Chondrocyte (in vitro differentiated cells): ENCODE measurements around the gene THRB. TPM values are rescaled to one million over a fixed set of nuclear protein-coding genes. Genes with fewer than 3 reads are reported as not detected.
A peak's percentile ranks its signal among the peaks of the same experiment; 100 is the strongest.

Source experiments
- DNase-seq: peaks from one replicate; pipeline ENCODE4 v3.0.0; 2021; ENCODE audit warnings: mixed read lengths, low spot score
- H3K27ac Mint-ChIP-seq: one replicate; pipeline ENCODE4 v1.8.0; 2021; ENCODE audit warnings: mild to moderate bottlenecking, moderate library complexity, mixed read lengths; ENCODE audit not compliant: unreplicated experiment
- H3K27me3 Mint-ChIP-seq: 2 replicates; pipeline ENCODE4 v1.8.0; 2021; ENCODE audit warnings: low read depth, mixed read lengths
- H3K36me3 Mint-ChIP-seq: 2 replicates; pipeline ENCODE4 v1.8.0; 2021; ENCODE audit warnings: low read depth, mixed read lengths
- H3K4me1 Mint-ChIP-seq: 2 replicates; pipeline ENCODE4 v1.8.0; 2021; ENCODE audit warnings: low read depth, mild to moderate bottlenecking, mixed read lengths
- H3K4me3 Mint-ChIP-seq: one replicate; pipeline ENCODE4 v1.8.0; 2021; ENCODE audit warnings: mild to moderate bottlenecking, moderate library complexity, mixed read lengths; ENCODE audit not compliant: unreplicated experiment
- H3K9me3 Mint-ChIP-seq: 2 replicates; pipeline ENCODE4 v1.8.0; 2021; ENCODE audit warnings: low read depth, mixed read lengths
- CTCF ChIP-seq: fragments of 200-600 bp; sonication (generic); IDR thresholded peaks from 2 replicates; pipeline ENCODE4 v1.5.0; 2021; ENCODE audit warnings: antibody characterized with exemption, mild to moderate bottlenecking, moderate library complexity
- total RNA-seq: library from RNA; stranded (reverse); gene quantifications from 3 replicates; pipeline ENCODE4 v1.2.1, GENCODE V29; 2021

Gene THRB
- total RNA-seq, 1 donor from 2014 or later = 3.8 TPM

- H3K36me3 Mint-ChIP-seq = no peaks in the 10 kb centered on the region
- H3K27me3 Mint-ChIP-seq = no peaks in the 10 kb centered on the region
- H3K9me3 Mint-ChIP-seq = no peaks in the 10 kb centered on the region
Observed at GRCh38 chr3:24379936-24380335, 114.7 kb downstream of the THRB start.

GRCh38 chr3:24378313-24378712, 116.3 kb downstream of the THRB start:
- no peak for TF ChIP-seq CTCF
- no peaks in the 10 kb centered on the region for H3K36me3 Mint-ChIP-seq
- H3K4me3 Mint-ChIP-seq = no peak overlapping the region
- no peak for DNase-seq
- H3K4me1 Mint-ChIP-seq = peaks cover 21% of the 10 kb centered on the region
- no peaks in the 10 kb centered on the region for H3K9me3 Mint-ChIP-seq
- no peak overlapping the region for H3K27ac Mint-ChIP-seq
- H3K27me3 Mint-ChIP-seq = no peaks in the 10 kb centered on the region

More at GRCh38 chr3:24379936-24380335, 114.7 kb downstream of the THRB start:
- H3K27ac Mint-ChIP-seq = no peak overlapping the region
- no peak overlapping the region for H3K4me3 Mint-ChIP-seq
- H3K4me1 Mint-ChIP-seq = peaks cover 10% of the 10 kb centered on the region
- DNase-seq = no peak
- TF ChIP-seq CTCF = no peak

- Mint-ChIP-seq H3K4me1 (peaks cover 27% of the 10 kb centered on the region), H3K27me3 (no peaks in the 10 kb centered on the region), H3K36me3 (no peaks in the 10 kb centered on the region), H3K27ac (no peak overlapping the region), H3K4me3 (no peak overlapping the region), H3K9me3 (no peaks in the 10 kb centered on the region)
- TF ChIP-seq CTCF = no peak
- no peak for DNase-seq
Observed at GRCh38 chr3:24377218-24377993, 117.2 kb downstream of the THRB start.

GRCh38 chr3:24375947-24376384, 118.7 kb downstream of the THRB start:
- Mint-ChIP-seq H3K9me3 (no peaks in the 10 kb centered on the region), H3K27me3 (no peaks in the 10 kb centered on the region), H3K36me3 (no peaks in the 10 kb centered on the region), H3K27ac (no peak overlapping the region), H3K4me1 (peaks cover 27% of the 10 kb centered on the region), H3K4me3 (no peak overlapping the region)
- DNase-seq = no peak
- TF ChIP-seq CTCF = no peak

GRCh38 chr3:24374801-24375200, 119.8 kb downstream of the THRB start:
- Mint-ChIP-seq H3K27me3 (no peaks in the 10 kb centered on the region), H3K27ac (peak overlapping the region; percentile 61), H3K36me3 (no peaks in the 10 kb centered on the region), H3K4me3 (no peak overlapping the region), H3K9me3 (no peaks in the 10 kb centered on the region), H3K4me1 (peaks cover 27% of the 10 kb centered on the region)
- DNase-seq = no peak
- TF ChIP-seq CTCF = no peak
